Smooth muscle cell (in vitro differentiated cells): ENCODE measurements around the gene DGKG. TPM values are rescaled to one million over a fixed set of nuclear protein-coding genes. Genes with fewer than 3 reads are reported as not detected.

Source experiments
- DNase-seq: peaks from one replicate; lab custom pipeline; 2025; ENCODE audit not compliant: unreplicated experiment; lab: John Stamatoyannopoulos, UW
- H2AFZ ChIP-seq: fragments of 200-600 bp; sonication (generic); 2 replicates; pipeline ENCODE4 v1.6.0; 2016; ENCODE audit warnings: antibody characterized with exemption, low read depth, mild to moderate bottlenecking
- H3F3A ChIP-seq: fragments of 200-600 bp; sonication (generic); 2 replicates; pipeline ENCODE4 v1.6.0; 2017; ENCODE audit warnings: antibody characterized with exemption, low read depth
- H3K27ac ChIP-seq: fragments of 200-600 bp; sonication (generic); 2 replicates; pipeline ENCODE4 v1.5.1; 2016; ENCODE audit warnings: low read depth, mild to moderate bottlenecking
- H3K27me3 ChIP-seq: fragments of 200-600 bp; sonication (generic); 2 replicates; pipeline ENCODE4 v1.6.1; 2016; ENCODE audit warnings: low read depth, mild to moderate bottlenecking
- H3K36me3 ChIP-seq: fragments of 200-600 bp; sonication (generic); 2 replicates; pipeline ENCODE4 v1.5.1; 2016; ENCODE audit warnings: low read depth
- H3K4me1 ChIP-seq: fragments of 200-600 bp; sonication (generic); 2 replicates; pipeline ENCODE4 v1.5.1; 2016; ENCODE audit warnings: low read depth
- H3K4me2 ChIP-seq: fragments of 200-600 bp; sonication (generic); 2 replicates; pipeline ENCODE4 v1.6.0; 2016; ENCODE audit warnings: mild to moderate bottlenecking
- H3K4me3 ChIP-seq: fragments of 200-600 bp; sonication (generic); 2 replicates; pipeline ENCODE4 v1.5.1; 2016; ENCODE audit warnings: mild to moderate bottlenecking
- H3K79me2 ChIP-seq: fragments of 200-600 bp; sonication (generic); 2 replicates; pipeline ENCODE4 v1.6.0; 2016; ENCODE audit warnings: low read depth, mild to moderate bottlenecking
- H3K9ac ChIP-seq: fragments of 200-600 bp; sonication (generic); 2 replicates; pipeline ENCODE4 v1.6.0; 2016; ENCODE audit warnings: low read depth
- H3K9me3 ChIP-seq: fragments of 200-600 bp; sonication (generic); replicated peaks from 2 replicates; pipeline ENCODE4 v1.5.1; 2016; ENCODE audit warnings: low read depth
- H4K20me1 ChIP-seq: fragments of 200-600 bp; sonication (generic); 2 replicates; pipeline ENCODE4 v1.6.0; 2016; ENCODE audit warnings: low read depth
- CTCF ChIP-seq: fragments of 200-600 bp; sonication (generic); IDR thresholded peaks from 2 replicates; pipeline ENCODE4 v1.5.1; 2017; ENCODE audit warnings: borderline replicate concordance, mild to moderate bottlenecking, antibody characterized with exemption; ENCODE audit not compliant: insufficient read depth, poor library complexity, severe bottlenecking
- WGBS: methylation state at CpG from one replicate; pipeline ENCODE4 v1.1.7; 2016; ENCODE audit warnings: low lambda C conversion rate; 5-methylcytosine and 5-hydroxymethylcytosine counted together
- polyA plus RNA-seq: library from polyadenylated mRNA; unstranded; fragments of >200 nt; fragmentation: Nextera tagmentation; extraction: Ambion mirVana; gene quantifications from 2 replicates; pipeline ENCODE4 v1.2.1, GENCODE V29; 2016
- total RNA-seq: library from RNA; depleted of rRNA; stranded (reverse); fragments of >200 nt; gene quantifications from 2 replicates; pipeline ENCODE4 v1.2.3, GENCODE V29; 2014

Gene DGKG
- total and polyA plus RNA-seq, 2 experiments from 2014 or later, result 0.64 TPM; not detected in 1

- no peak for TF ChIP-seq CTCF
- Histone ChIP-seq H3K9ac (no peak overlapping the region), H3F3A (peaks cover 7% of the 10 kb centered on the region), H2AFZ (no peak overlapping the region), H3K9me3 (no peaks in the 10 kb centered on the region), H3K79me2 (no peaks in the 10 kb centered on the region), H3K4me3 (no peak overlapping the region), H3K27me3 (no peaks in the 10 kb centered on the region), H3K4me2 (no peak overlapping the region), H3K4me1 (peaks cover 23% of the 10 kb centered on the region), H4K20me1 (no peaks in the 10 kb centered on the region), H3K27ac (no peak overlapping the region), H3K36me3 (no peaks in the 10 kb centered on the region)
- DNase-seq, result no peak
- 98% methylated on average over 3 of the region's 3 CpGs for WGBS
Measured at GRCh38 chr3:186212611-186213010, 149.4 kb downstream of the DGKG start.

- no peak for TF ChIP-seq CTCF
Measured at GRCh38 chr3:186210852-186211500, 151.1 kb downstream of the DGKG start.

GRCh38 chr3:186209810-186210752, 152.0 kb downstream of the DGKG start:
- Histone ChIP-seq H3K9ac (peak overlapping the region; percentile 30), H3K4me2 (peak overlapping the region; percentile 79)

More at GRCh38 chr3:186210852-186211500, 151.1 kb downstream of the DGKG start:
- Histone ChIP-seq H3K4me1 (peaks cover 18% of the 10 kb centered on the region), H3K79me2 (no peaks in the 10 kb centered on the region), H3K4me2 (peak overlapping the region; percentile 79), H4K20me1 (no peaks in the 10 kb centered on the region), H3K9ac (peak overlapping the region; percentile 30), H3K27me3 (no peaks in the 10 kb centered on the region), H3K4me3 (no peak overlapping the region), H3F3A (peaks cover 7% of the 10 kb centered on the region), H3K9me3 (no peaks in the 10 kb centered on the region), H2AFZ (peak overlapping the region; percentile 65), H3K36me3 (no peaks in the 10 kb centered on the region), H3K27ac (peak overlapping the region; percentile 77)
- WGBS, result 77% methylated on average over 9 of the region's 9 CpGs
- DNase-seq, result no peak

More at GRCh38 chr3:186209810-186210752, 152.0 kb downstream of the DGKG start:
- H3K36me3 ChIP-seq, result no peaks in the 10 kb centered on the region
- TF ChIP-seq CTCF, result no peak
- peaks cover 18% of the 10 kb centered on the region for H3K4me1 ChIP-seq
- H3K4me3 ChIP-seq, result peak overlapping the region; percentile 3
- 20% methylated on average over 20 of the region's 20 CpGs for WGBS
- peak; percentile 83 for DNase-seq
- H3K79me2 ChIP-seq, result no peaks in the 10 kb centered on the region
- peak overlapping the region; percentile 77 for H3K27ac ChIP-seq
- peaks cover 7% of the 10 kb centered on the region for H3F3A ChIP-seq
- H3K27me3 ChIP-seq, result no peaks in the 10 kb centered on the region
- H3K9me3 ChIP-seq, result no peaks in the 10 kb centered on the region
- H4K20me1 ChIP-seq, result no peaks in the 10 kb centered on the region
- peak overlapping the region; percentile 65 for H2AFZ ChIP-seq
